ENCODE data around the gene MARCHF6.

DNA sequence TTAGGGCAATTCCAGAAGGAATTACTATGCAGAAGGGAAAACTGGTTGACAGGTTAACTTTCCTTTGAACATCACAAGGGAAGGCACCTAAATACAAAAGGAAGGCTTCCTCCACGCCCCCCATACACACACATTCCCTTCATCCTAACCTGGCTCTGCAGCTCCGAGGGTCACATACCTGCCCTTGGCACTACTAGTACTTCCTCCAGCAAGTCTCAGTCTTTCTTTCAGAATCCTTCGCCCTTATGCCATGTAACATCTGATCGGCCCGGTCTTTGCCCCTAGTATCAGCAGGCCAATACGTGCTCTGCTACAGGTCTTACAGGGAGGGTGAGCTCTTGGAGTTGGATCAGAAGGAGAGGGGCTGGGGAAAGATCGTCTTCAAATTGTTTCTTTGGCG is 1.6 kb upstream of the MARCHF6 start:
- TF ChIP-seq, protein P1, sequence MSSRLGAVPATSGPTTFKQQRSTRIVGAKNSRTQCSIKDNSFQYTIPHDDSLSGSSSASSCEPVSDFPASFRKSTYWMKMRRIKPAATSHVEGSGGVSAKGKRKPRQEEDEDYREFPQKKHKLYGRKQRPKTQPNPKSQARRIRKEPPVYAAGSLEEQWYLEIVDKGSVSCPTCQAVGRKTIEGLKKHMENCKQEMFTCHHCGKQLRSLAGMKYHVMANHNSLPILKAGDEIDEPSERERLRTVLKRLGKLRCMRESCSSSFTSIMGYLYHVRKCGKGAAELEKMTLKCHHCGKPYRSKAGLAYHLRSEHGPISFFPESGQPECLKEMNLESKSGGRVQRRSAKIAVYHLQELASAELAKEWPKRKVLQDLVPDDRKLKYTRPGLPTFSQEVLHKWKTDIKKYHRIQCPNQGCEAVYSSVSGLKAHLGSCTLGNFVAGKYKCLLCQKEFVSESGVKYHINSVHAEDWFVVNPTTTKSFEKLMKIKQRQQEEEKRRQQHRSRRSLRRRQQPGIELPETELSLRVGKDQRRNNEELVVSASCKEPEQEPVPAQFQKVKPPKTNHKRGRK (CRISPR knock-in tag; IDR thresholded peaks at IDR 0.05; ENCODE audit: borderline replicate concordance) = no peak
- TF ChIP-seq, protein P2, sequence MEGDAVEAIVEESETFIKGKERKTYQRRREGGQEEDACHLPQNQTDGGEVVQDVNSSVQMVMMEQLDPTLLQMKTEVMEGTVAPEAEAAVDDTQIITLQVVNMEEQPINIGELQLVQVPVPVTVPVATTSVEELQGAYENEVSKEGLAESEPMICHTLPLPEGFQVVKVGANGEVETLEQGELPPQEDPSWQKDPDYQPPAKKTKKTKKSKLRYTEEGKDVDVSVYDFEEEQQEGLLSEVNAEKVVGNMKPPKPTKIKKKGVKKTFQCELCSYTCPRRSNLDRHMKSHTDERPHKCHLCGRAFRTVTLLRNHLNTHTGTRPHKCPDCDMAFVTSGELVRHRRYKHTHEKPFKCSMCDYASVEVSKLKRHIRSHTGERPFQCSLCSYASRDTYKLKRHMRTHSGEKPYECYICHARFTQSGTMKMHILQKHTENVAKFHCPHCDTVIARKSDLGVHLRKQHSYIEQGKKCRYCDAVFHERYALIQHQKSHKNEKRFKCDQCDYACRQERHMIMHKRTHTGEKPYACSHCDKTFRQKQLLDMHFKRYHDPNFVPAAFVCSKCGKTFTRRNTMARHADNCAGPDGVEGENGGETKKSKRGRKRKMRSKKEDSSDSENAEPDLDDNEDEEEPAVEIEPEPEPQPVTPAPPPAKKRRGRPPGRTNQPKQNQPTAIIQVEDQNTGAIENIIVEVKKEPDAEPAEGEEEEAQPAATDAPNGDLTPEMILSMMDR (IDR thresholded peaks at IDR 0.05) = no peak
- TF ChIP-seq NFE2L1 (CRISPR knock-in tag; IDR thresholded peaks at IDR 0.05) = no peak
- no peak for TF ChIP-seq IRF2 (CRISPR knock-in tag; IDR thresholded peaks at IDR 0.05; ENCODE audit: borderline replicate concordance, low read depth)
- no peak for TF ChIP-seq ETV6 (CRISPR knock-in tag; IDR thresholded peaks at IDR 0.05)
- TF ChIP-seq NR2C2 (CRISPR knock-in tag; IDR thresholded peaks at IDR 0.05) = no peak

Measured in WTC11 (cell line).